IPS DF 19.7 (cell line): ENCODE results near the gene VPS37C.

Source experiments
- DNase-seq: peaks from one replicate; pipeline ENCODE4 v3.0.0-alpha.2; 2013; ENCODE audit warnings: low read depth, low spot score

Gene VPS37C

DNA sequence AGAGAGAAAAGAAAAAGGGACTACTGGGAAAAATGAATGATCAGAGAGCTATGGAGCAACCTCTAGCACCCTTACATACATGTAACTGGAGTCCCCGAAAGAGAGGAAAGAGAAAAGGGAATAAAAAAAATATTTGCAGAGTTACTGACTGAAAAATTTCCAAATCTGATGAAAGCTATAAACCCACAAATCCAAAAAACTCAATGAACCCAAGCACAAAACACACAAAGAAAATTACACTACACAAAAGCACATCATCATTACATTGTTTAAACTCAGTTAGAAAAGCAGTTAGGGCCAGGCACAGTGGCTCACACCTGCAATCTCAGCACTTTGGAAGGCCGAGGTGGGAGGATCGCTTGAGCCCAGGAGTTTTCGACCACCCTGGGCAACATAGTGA lies 6.7 kb downstream of the VPS37C start:
- no peak for DNase-seq

DNA sequence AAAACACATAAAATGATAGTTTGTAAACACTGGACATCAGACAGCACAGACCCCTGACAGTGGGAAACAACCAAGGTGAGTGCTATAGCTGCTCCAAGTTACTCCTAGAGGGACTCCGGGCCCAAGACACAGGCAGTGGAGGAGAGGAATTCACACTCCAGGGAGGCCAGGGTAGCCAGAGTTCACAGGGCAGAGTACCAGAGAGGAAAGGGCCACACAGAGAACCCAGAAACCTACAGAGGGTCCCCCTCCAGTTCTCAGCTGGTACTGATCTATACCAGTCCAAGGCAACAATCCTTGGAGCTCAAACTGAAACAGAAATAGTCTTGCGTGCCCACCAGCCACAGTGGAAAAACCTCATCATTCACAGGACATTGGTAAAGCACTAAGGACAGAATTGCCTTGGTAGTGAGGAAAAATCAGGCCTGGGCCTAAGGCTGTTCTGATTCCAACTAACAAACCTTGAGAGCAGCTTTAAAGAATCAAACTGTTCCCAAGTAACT lies 7.6 kb downstream of the VPS37C start:
- DNase-seq = no peak

DNA sequence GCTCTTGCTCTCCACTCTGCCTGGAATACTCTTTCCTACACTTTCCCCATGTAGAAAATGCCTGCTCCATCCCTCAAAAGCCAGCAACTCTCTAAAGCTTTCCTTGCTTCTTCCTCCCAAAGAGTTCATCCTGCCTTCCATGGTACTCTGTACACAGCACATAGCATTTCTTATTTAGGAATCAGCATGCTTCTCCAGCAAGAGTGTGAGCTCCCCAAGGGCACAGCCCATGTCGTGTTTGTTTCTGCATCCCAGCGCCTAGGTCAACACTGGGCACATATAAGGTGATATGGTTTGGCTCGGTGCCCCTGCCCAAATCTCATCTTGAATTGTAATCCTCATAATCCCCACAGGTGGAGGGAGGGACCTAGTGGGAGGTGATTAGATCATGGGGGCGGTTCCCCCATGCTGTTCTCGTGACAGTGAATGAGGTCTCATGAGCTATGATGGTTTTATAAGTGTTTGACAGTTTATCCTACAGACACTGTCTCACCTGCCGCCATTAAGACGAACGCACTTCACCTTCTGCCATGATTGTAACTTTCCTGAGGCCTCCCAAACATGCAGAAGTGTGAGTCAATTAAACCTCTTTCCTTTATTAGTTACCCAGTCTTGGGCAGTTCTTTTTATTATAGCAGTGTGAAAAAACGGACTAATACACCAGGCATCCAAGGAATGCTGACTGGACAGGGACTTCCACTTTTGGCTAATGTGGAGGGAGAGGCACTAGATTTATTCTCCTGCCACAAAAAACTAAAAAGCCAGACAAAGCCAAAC lies 8.2 kb downstream of the VPS37C start:
- DNase-seq = no peak

DNA sequence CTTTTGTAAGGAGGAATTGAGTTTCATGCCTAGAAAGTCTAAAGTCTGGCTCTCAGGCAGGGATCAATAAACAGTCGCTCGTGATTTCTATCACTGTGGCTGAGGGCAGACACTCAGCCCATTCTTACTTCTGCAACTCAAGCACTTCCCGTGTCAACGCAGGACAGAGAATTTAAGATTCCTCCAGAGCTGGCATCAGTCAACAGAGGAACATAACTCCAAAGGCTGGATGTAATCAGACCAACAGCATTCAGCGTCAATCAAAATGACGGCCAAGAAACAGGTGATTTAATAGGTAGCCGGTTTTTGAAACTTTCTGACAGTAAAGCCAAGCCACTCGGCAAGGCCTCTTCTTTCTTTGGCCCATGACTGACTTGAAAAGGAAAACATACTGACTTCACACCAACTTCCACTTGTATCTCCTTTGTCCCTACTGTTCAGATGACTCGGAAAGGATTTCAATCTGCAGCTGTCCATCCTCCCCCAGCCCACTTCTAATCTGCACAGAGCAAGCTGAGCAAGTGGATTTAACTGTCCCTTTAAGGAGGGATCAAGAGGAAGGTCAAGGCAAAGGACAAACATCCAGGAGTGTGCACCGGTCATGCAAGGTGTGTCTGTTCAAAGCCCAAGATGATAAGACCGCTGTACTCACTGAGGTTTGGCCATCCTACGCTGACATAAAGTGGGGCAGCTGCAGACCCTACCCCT lies 9.5 kb downstream of the VPS37C start:
- no peak for DNase-seq

DNA sequence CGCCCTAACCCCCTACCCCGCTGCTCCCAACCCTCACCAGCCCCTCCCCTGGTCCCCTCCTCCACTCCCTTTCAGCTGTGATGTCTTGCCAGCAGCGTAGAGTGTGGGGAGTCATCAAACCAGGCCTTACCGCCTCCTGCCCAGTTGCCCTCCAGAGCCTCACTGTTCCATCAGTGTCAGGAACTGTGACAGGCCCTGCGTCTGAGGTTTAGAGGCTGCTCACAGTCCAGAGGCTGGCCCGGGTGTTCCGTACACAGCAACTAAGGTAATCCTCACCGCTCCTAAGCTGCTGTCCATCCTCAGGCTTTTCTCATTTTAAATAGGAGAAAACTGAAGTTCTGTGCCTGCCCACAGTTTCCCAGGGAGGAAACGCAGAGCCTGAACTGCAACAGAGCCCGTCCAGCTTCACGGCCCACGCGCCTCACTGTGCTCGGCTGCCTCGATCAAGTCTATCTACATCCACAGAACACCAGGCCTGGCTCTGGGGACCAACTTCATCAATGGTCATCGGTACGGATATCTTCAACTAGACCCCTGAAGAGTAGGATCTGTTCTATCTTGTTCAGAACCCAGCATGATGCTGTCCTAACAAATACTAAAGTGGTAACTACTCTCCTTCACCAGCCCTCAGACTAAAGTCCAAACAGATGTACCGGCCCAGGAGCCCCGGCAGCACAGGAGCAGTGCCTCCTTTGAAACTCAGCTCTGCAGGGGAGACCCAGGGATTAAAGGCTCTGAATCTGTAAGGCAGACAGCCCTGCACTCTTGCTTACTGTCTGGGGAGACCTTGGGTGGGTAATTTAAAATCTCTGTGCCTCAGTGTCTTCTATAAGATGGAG lies 10.3 kb downstream of the VPS37C start:
- DNase-seq = no peak

DNA sequence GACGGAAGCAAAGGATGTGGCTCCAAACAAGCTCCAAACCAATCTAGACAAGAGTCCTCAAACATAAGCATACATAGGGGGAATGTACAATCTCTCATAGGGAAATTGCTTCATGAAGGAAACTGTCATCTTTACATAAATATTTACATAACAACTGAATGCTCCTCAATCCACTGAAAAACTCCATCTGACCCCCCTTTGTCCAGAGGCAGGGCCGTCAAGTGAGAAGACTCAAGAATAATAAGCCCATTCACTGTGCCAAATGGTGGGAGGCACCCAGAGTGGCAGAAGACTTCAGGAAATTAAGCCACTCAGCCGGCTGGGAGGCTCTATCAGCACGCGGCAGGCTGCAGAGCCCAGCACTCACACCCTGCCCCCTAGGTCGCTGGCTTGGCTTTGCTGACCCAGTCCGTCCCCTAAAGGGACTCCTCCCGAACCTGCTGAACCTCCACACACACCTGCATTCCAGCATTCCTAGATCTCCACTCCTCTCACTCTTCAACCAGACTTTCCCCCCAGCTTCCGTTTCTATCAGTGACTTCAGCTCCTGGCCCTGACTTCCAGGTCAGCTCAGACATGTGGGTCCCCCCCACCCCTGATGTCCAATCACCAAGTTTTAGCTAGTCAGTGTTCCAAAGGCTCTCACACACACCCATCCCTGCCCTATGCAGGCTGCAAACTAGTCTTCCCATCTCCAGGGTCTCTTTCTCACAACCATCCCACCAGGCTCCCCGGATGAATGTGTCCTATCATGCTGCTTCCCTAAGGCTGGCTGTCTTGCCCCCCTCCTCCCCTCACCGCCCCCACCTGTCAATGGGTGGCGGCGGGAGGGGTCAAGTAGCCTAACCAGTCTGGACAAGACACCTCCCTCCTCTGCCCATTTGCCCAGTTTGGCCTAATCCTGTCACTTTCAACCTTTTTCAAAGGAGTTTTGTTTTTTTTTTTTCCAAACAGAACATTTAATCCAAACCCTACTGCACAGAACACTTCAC lies 11.3 kb downstream of the VPS37C start:
- DNase-seq = no peak

DNA sequence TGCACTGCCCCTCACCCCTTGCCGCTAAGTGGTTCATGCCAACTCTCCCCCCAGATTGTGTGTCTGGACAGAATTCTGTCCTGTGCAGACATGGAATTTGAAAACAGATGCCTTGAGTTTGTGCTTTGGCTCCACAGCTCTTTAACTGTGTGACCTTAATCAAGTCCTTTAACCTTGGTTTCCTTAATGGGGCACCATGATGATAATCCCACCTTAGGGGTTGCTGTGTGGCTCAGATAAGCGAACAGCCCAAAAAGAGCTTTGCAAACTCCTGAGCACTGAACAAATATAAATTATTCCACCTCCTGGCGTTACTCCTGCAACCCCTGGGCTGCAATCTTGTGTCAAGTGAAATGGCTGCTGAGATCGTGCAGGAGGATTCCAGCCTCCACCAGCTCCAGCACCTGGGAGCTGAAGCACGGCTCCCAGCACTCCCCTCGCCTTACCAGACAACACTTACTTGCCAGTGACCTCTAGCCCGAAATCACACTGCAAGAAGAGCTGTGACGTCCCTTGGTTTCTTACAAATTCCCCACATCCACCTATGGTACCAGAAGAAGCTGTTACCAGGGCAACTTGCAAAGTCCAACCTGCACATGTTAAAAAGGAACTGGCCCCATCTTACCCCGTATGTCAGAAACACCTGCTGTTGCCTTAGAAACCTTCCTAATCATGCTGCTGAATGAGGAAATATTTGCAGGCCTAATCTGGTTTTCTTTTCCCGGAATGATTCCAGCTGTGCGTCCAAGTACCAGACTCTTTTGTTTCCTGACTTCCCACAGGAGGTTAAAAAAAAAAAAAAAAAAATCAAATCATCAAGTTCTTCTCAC lies 13.2 kb downstream of the VPS37C start:
- no peak for DNase-seq

DNA sequence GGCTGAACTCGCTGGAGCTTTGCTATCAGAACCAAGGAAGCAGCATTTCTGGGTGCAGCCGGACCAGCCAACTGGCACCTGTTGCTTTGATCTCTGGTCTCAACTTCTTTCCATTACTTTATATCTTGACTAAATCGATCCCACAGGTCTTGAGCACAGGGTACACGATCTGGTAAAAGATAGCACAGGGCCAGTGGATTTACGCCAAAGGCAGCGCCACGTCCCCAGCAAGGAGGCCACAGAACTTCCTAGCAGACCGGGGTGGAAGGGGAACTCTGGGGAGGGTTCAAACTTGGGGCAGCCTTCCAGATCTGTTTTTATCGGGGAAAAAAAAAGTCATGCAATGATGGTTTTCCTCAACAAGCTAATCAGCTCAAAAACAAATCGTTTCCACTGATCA lies 14.0 kb downstream of the VPS37C start:
- DNase-seq = no peak

DNA sequence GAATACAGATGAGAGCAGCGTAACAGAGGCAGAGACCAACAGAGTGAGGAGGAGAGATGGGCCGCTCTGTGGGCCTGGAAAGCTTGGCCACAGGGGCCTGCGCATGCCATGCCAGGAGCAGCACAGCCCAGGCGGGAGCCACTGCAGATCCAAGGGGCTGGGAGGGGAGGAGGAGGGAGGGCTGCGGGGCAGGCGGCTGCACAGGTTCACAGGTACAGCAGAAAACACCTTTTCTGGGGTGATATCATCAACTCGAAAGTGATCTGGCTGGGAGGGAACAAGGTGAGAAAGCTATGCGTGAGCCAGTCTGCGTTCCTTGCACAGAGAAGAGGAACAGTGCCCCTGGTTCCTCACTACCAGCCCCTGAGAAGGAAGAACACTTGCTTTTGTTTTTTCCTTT lies 14.8 kb downstream of the VPS37C start:
- DNase-seq = no peak

DNA sequence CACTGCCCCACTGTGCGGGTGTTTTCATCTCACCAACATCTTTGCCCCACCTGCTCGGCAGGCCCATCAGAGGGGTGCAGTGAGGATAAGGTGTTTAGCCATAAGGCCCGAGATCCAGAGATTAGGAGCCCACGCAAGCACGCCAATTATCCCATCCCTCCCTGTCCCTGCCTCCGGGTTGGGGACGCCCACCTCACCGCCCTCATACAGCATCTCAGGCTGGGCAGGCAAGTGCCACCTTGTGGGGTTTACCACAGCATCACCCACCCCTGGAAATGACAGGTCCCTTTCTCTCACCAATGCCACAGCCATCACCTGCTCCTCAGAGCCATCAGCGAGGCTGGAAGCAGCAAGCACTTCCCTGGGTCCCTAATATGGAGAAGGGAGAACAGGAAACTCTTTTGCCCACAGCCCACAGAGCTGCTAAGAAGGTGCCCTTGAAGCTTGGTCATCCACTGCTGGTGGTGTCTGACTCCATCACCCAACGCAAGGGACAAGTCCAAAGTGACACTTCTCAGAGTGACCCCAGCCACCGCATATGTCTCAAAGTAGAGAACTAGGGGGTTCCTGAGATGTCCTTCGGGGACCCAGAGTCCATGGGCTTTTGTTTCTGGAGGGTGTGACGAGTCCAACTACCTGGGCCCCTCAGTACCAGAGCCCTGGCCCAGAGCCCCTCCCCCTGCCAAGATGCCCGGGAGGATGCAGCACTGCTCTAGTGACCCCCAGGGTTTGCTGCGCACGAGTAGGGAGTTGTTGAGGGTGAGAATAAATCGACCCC lies 15.8 kb downstream of the VPS37C start:
- no peak for DNase-seq

DNA sequence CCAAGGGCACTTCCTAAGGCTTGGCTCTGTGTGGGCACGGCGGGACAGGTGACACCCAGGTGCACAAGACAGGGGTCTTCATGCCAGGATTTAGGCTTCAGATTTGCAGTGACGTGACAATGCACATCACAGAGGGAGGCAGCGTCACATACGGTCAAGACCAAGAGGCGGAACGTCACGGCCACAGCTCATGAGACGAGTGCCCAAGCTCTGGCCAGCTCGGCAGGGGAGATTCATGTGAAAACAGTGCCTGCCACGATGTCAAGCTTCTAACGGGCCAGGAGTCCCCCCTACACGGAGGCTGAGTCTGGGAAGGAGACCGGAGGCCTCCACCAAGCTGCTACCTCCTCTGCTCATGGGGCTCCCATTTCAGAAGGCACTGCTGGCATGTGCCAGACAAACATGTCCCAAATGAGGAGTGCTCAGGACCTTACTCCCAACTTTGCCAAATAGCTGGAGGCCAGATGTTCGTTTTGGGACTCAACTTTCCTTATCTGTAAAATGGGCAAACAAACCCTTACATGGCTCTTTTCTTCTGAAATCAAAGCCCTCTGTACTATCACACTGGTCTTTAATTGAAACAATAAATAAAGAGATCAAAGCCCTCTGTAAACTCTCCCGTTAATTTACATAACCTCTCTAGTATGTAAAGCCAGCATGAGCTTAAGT lies 16.6 kb downstream of the VPS37C start:
- DNase-seq = no peak

DNA sequence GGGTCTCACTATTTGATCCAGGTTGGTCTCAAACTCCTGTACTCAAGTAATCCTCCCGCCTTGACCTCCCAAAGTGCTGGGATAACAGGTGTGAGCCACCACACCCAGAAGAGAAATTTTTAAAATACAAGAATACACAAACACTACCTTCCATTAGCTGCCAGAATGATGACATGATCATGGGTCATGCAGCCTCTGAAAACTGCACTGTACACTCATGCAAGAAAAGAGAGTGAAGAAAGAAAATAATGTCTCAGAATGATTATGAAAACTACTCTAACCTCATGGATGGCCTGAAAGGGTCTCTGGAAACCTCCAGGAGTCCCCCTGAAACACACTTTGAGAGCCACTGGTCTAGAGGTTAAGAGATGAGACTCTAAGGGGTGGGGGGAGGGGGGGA lies 18.8 kb downstream of the VPS37C start:
- DNase-seq = no peak

DNA sequence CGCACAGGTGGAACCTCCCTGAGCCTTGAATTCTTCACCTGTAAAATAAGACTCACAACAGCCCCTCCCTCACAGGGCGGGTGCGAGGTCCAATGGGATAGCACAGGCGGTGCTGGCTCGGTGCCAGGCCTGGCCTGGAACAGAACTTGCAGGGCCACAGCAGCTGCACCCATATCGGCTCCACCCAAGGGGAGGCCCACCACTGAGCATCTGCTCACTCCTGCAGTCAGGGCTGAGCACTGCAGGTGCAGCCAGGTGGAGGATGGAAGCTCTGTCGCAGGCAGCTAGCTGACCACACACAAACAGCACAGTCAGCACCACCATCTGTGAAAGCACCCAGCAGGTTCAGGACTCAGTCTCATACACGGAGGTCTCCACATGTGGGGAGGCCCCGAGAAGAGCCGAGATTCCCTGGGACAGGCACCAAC lies 19.6 kb downstream of the VPS37C start:
- DNase-seq = no peak

DNA sequence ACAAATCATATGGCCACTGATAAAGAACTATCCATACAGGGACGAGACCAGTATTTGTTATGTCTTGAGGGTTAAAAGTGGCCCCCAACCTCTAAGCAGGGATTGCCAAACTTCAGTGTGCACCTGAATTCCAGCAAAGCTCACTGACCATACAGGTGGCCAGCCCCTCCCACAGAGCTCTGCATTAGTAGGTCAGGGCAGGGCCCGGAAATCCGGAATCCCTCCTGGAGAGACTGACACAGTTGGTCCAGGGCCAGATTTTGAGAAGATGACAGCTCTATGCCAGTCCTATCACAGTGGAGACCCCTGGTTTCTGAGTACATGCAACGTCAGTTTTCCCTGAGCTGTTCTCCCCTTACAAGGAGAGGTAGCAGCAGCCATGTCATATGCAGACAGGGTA lies 20.8 kb downstream of the VPS37C start:
- no peak for DNase-seq

DNA sequence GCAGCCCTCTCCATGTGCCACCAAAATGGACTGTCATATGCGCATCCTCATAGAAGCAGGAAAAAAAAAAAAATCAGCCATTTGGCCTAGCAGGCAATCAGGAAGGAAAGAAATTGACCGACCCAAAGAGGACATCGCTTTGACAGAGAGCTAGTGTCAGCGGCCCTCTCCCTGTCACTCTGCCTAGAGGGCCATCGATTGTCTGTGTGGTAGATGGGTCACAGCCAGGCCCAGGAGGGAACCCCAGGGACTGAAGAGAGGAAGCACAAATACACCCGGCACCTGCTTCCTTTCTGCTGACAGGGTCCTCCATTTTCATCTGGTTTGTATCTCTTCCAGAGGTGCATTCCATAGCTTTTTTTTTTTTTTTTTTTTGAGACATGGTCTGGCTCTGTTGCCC lies 21.8 kb downstream of the VPS37C start:
- DNase-seq = no peak

DNA sequence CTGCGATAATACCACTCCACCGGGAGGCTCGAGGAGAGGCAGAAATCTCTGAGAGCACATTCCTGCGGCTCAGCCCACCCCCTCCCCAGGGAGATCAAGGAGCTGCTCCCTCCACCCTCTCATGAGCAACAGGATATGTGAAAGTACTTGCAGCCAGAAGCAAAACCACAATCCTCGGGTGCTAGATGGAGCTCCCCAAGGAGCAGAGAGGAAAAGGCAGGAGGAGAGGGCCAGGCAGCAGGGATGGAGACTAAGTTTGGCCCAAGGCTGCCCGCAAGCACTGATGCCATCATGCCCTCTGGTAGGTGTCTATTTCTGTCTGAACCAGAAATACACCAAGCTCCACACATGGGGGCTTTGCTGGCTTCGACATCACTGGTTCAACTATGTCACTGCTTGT lies 22.3 kb downstream of the VPS37C start:
- DNase-seq = no peak

DNA sequence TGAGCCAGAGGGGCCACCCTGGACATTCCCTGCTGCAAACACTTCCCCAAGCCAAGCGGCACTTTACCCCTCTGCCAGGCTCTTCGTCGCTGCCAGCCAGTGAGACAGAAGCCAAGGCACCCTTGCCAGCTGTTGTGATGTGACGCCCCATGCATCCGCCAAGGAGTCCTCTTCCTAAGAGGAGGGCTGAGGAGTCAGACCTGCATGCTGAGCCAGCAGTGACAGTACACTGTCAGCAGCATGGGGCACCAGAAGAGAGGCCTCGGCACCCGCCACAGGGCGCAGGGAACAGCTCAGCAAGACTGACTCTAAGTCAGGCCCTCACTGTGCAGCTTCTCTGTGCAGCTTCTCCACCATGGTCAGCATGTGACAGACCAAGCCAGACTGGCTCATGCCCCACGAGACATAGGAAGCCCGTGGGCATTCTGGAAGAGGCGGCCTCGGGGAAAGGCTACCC lies 26.4 kb downstream of the VPS37C start:
- no peak for DNase-seq

DNA sequence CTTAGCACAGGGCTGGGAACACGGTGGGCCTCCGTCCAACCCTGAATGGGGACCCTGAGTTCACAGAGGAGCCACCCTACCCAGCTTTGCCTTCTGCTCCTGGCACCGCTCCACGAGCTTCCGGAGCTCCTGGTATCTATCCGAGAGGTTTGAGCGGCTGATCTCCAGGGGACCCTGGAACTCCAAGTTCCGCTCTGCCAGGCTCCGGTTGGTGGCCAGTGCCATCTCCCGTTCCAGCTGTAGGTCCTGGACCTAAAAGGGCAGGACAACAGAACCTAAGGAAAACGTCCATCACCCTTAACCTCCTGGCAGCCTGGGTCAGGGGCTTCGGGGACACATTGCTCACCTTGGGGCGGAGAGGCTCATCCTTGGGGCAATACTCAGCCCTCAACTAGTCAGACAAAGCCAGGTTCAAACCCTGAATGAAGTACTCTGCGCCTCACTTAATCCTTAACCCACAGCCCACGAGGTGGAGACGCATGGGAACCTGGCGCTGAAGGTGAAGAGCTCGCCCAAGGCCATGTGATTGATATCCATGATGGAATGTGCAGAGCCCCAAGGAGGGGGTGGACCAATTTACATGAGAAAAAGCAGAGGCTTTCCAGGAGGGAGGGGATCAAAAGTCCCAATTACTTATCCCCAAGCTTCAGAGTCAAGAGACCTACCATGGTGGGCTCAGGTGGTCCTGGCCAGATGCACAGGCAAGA lies 27.1 kb downstream of the VPS37C start:
- DNase-seq = no peak
